ENCODE measurements around the gene DENND10. TPM values are rescaled to one million over a fixed set of nuclear protein-coding genes. Genes with fewer than 3 reads are reported as not detected.
"Not testable (repeated sequence)": the region's sequence is repeated elsewhere in the genome, so short reads cannot be mapped to it uniquely, and the experiment has no call there.

Gene DENND10
- total RNA-seq, 2 donors from 2014 or later, result 31.2 to 42.4 TPM

DNA sequence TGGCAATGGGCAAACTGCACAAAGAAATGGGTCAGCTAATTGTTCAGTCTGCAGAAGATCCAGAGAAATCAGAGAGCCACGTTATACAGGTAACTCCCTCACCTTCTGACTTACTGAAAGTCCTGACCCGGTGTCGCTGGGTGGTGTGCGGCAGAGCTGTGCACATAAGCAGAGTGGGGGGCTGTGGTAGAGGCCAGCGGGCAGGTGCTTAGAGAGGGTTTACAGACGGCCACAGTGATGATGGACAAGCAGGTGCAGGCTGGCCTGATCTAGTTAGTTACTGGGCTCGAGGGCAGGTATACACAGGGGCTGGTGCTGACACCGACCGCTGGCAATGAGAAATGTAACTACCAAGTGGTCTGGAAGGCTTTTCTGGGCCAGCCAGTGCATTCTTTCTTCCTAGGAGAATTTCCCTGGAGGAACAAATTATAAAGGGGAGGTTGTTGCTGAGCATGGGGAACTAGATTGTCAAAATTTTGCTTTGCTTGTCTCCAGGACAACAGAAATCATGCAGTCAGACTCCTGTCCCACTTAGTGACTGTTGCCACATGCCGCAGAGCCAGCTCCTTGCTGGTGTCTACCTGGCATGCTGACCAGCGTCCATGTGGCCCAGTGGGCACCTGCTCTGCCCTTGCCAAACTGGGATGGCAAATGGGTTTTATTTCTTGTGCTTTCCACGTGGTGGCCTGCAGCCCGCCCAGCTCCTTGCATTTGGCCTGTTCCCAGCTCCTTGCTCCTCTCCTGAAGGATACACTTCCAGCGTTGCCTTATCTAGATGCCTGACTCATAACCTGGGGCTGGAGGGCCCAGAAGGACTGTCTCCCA is 28.8 kb downstream of the DENND10 start:
- Histone ChIP-seq H3K4me3 (no peak overlapping the region), H3K4me1 (replicated peaks) (no peaks in the 10 kb centered on the region), H3K27me3 (replicated peaks; ENCODE audit: insufficient read depth) (no peaks in the 10 kb centered on the region), H3K27ac (no peak overlapping the region), H3K9me3 (no peaks in the 10 kb centered on the region), H3K36me3 (peaks cover 0 to 3% of the 10 kb centered on the region in 2 donors)
- TF ChIP-seq POLR2A (IDR thresholded peaks at IDR 0.05), result no peak
- TF ChIP-seq, protein P1, sequence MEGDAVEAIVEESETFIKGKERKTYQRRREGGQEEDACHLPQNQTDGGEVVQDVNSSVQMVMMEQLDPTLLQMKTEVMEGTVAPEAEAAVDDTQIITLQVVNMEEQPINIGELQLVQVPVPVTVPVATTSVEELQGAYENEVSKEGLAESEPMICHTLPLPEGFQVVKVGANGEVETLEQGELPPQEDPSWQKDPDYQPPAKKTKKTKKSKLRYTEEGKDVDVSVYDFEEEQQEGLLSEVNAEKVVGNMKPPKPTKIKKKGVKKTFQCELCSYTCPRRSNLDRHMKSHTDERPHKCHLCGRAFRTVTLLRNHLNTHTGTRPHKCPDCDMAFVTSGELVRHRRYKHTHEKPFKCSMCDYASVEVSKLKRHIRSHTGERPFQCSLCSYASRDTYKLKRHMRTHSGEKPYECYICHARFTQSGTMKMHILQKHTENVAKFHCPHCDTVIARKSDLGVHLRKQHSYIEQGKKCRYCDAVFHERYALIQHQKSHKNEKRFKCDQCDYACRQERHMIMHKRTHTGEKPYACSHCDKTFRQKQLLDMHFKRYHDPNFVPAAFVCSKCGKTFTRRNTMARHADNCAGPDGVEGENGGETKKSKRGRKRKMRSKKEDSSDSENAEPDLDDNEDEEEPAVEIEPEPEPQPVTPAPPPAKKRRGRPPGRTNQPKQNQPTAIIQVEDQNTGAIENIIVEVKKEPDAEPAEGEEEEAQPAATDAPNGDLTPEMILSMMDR (IDR thresholded peaks at IDR 0.05), result no peak
- TF ChIP-seq POLR2AphosphoS5 (IDR thresholded peaks at IDR 0.05), result no peak
- intact Hi-C loops (cut with DNase I), result no loop called here
- WGBS, result 87% methylated on average over 14 of the region's 14 CpGs
- no peak for DNase-seq (ENCODE audit: low spot score)

DNA sequence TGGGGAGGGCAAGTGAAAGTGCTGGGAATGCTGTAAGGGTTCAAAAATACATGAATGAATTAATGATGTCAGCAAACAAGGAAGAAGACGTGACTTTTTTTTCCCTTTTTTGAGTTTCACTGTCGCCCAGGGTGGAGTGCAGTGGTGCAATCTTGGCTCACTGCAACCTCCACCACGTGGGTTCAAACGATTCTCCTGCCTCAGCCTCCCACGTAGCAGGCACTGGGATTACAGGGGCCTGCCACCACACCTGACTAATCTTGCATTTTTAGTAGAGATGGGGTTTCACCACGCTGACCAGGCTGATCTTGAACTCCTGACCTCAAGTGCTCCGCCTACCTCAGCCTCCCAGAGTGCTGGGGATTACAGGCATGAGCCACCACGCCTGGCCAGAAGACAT is 30.0 kb downstream of the DENND10 start:
- H3K4me1 ChIP-seq (replicated peaks), result no peaks in the 10 kb centered on the region
- intact Hi-C loops (cut with DNase I), result no loop called here
- no peak for DNase-seq (ENCODE audit: low spot score)
- TF ChIP-seq, protein P1 (IDR thresholded peaks at IDR 0.05), result no peak
- no peak for TF ChIP-seq POLR2A (IDR thresholded peaks at IDR 0.05)
- no peak for TF ChIP-seq POLR2AphosphoS5 (IDR thresholded peaks at IDR 0.05)
- H3K4me3 ChIP-seq, result no peak overlapping the region
- peaks cover 0 to 3% of the 10 kb centered on the region in 2 donors for H3K36me3 ChIP-seq
- 87% methylated on average over 8 of the region's 8 CpGs for WGBS
- H3K9me3 ChIP-seq, result no peaks in the 10 kb centered on the region
- no peaks in the 10 kb centered on the region for H3K27me3 ChIP-seq (replicated peaks; ENCODE audit: insufficient read depth)
- H3K27ac ChIP-seq, result no peak overlapping the region

DNA sequence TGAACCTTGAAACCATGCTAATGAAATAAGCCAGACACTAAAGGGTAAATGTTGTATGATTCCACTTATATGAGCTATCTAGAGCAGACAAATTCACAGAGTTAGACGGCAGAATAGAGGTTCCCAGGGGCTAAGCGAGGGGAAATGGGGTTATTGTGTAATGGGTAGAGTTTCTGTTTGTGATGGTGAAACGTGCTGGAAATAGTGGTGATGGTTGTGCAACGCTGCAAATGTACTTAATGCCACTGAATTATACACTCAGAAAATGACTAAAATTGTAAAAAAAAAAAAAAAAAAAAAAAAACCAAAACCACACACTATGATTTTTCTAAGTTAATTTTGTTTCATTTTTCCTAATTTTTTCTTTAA is 31.6 kb downstream of the DENND10 start:
- H3K27ac ChIP-seq, result no peak overlapping the region
- no peaks in the 10 kb centered on the region for H3K9me3 ChIP-seq
- peaks cover 0 to 3% of the 10 kb centered on the region in 2 donors for H3K36me3 ChIP-seq
- 77% methylated on average over 4 of the region's 4 CpGs for WGBS
- no peaks in the 10 kb centered on the region for H3K27me3 ChIP-seq (replicated peaks; ENCODE audit: insufficient read depth)
- TF ChIP-seq POLR2A (IDR thresholded peaks at IDR 0.05) (no peak), POLR2AphosphoS5 (IDR thresholded peaks at IDR 0.05) (no peak)
- TF ChIP-seq, protein P1 (IDR thresholded peaks at IDR 0.05), result no peak
- no peaks in the 10 kb centered on the region for H3K4me1 ChIP-seq (replicated peaks)
- intact Hi-C loops (cut with DNase I), result no loop called here
- H3K4me3 ChIP-seq, result no peak overlapping the region
- DNase-seq (ENCODE audit: low spot score), result no peak

DNA sequence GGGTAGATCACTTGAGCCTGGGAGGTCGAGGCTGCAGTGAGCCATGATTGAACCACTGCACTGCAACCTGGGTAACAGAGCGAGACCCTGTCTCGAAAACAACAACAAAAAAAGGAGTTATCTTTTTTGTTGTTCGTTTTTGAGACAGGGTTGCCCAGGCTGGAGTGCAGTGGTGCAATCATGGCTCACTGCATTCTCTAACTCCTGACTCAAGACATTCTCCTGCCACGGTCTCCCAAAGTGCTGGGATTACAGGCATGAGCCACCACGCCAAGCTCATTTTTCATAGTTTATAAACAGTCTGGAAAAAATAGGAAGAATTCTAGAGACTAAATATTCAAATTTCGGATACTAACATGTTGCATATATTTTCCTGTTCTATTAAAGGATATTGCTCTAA is 32.2 kb downstream of the DENND10 start:
- Histone ChIP-seq H3K4me1 (replicated peaks) (no peaks in the 10 kb centered on the region), H3K27me3 (replicated peaks; ENCODE audit: insufficient read depth) (no peaks in the 10 kb centered on the region), H3K36me3 (peaks cover 0 to 3% of the 10 kb centered on the region in 2 donors), H3K4me3 (no peak overlapping the region), H3K27ac (no peak overlapping the region), H3K9me3 (no peaks in the 10 kb centered on the region)
- 88% methylated on average over 7 of the region's 7 CpGs for WGBS
- intact Hi-C loops (cut with DNase I), result no loop called here
- DNase-seq (ENCODE audit: low spot score), result no peak
- TF ChIP-seq, protein P1 (IDR thresholded peaks at IDR 0.05), result no peak
- TF ChIP-seq POLR2AphosphoS5 (IDR thresholded peaks at IDR 0.05) (no peak), POLR2A (IDR thresholded peaks at IDR 0.05) (no peak)

DNA sequence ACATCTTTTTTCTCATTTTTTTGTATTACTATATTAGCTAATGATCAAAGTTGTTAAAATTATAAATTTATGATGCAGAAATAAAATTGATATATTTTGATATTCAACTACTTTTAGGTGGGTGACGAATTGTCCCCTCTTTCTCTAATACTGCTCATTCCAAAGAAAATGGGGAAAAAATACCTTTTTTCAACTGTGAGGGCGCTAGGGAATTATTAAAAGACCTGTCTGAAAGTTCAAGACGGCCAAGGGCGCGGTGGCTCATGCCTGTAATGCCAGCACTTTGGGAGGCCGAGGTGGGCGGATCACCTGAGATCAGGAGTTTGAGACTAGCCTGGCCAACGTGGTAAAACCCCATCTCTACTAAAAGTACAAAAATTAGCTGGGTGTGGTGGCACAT is 34.0 kb downstream of the DENND10 start:
- 78% methylated on average over 8 of the region's 8 CpGs for WGBS
- H3K36me3 ChIP-seq; DNase-seq (ENCODE audit: low spot score); H3K27ac ChIP-seq; H3K9me3 ChIP-seq; H3K27me3 ChIP-seq (replicated peaks; ENCODE audit: insufficient read depth); intact Hi-C loops (cut with DNase I); H3K4me1 ChIP-seq (replicated peaks); H3K4me3 ChIP-seq: not testable (repeated sequence)
